Tibial nerve (tissue), 4 donors: ENCODE results near the gene SPTBN1. TPM values are rescaled to one million over a fixed set of nuclear protein-coding genes. Genes with fewer than 3 reads are reported as not detected.
"Not testable (repeated sequence)": the region's sequence is repeated elsewhere in the genome, so short reads cannot be mapped to it uniquely, and the experiment has no call there.

ENCODE experiments used
- DNase-seq, 2 donors: peaks; one replicate each; pipeline ENCODE4 v3.0.0-alpha.2; 2019; ENCODE audit warnings: low spot score in 2 of 2
- H3K27ac ChIP-seq, 4 donors: fragments of 200-600 bp; sonication (generic) in 3 of 4; one replicate each; pipeline ENCODE4 v1.5.1; 2017 to 2019; ENCODE audit warnings: mild to moderate bottlenecking in 1 of 4
- H3K27me3 ChIP-seq, 2 donors: fragments of 200-600 bp; sonication (generic) in 1 of 2; one replicate each; pipeline versions ENCODE4 v1.5.1 to v1.6.0; 2017 to 2019
- H3K36me3 ChIP-seq, 3 donors: fragments of 200-600 bp; sonication (generic); one replicate each; pipeline ENCODE4 v1.5.1; 2018 to 2019
- H3K4me1 ChIP-seq, 4 donors: fragments of 200-600 bp; sonication (generic) in 3 of 4; one replicate each; pipeline ENCODE4 v1.5.1; 2017 to 2019
- H3K4me3 ChIP-seq, 4 donors: fragments of 200-600 bp; sonication (generic) in 3 of 4; one replicate each; pipeline ENCODE4 v1.5.1; 2017 to 2019; ENCODE audit warnings: mild to moderate bottlenecking in 1 of 4, moderate library complexity in 1 of 4
- H3K9me3 ChIP-seq, 4 donors: fragments of 200-600 bp; sonication (generic) in 3 of 4; one replicate each; pipeline ENCODE4 v1.5.1; 2017 to 2019
- CTCF ChIP-seq, 5 experiments: fragments of 200-600 bp in 3 of 5; fragments of 450-650 bp in 2 of 5; sonication (generic) in 3 of 5; IDR thresholded peaks; one replicate each; pipeline ENCODE4 v1.5.1; 2016 to 2019; ENCODE audit warnings: antibody characterized with exemption in 5 of 5, mild to moderate bottlenecking in 3 of 5, moderate library complexity in 2 of 5
- EP300 ChIP-seq, 2 donors: sonication (generic); formaldehyde crosslinking; IDR thresholded peaks; one replicate each; pipeline ENCODE4 v1.6.1; 2017; ENCODE audit warnings: antibody characterized with exemption in 2 of 2, mild to moderate bottlenecking in 1 of 2
- POLR2A ChIP-seq, 2 donors: fragments of 450-650 bp; IDR thresholded peaks; one replicate each; pipeline ENCODE4 v1.6.1; 2017; ENCODE audit warnings: antibody characterized with exemption in 2 of 2, mild to moderate bottlenecking in 2 of 2, moderate library complexity in 2 of 2
- WGBS, 2 donors: methylation state at CpG; one replicate each; pipeline ENCODE4 v1.1.5; 2018; 5-methylcytosine and 5-hydroxymethylcytosine counted together
- total RNA-seq, 4 donors: library from RNA; depleted of rRNA; stranded (reverse); fragments of >200 nt; gene quantifications; one replicate each; pipeline ENCODE4 v1.1.0, GENCODE V29; 2016

Gene SPTBN1
- total RNA-seq, 4 donors from 2014 or later, result 670 to 967 (median 890) TPM

GRCh38 chr2:54512183-54512582 is 56.1 kb downstream of the SPTBN1 start:
- TF ChIP-seq CTCF (IDR thresholded peaks at IDR 0.05) (no peak), EP300 (IDR thresholded peaks at IDR 0.05) (no peak), POLR2A (IDR thresholded peaks at IDR 0.05) (no peak)
- Histone ChIP-seq H3K27ac (peak overlapping the region in 2 of 4 donors; percentile 16 to 19), H3K36me3 (no peaks in the 10 kb centered on the region), H3K9me3 (no peaks in the 10 kb centered on the region), H3K27me3 (no peaks in the 10 kb centered on the region), H3K4me1 (peaks cover 0 to 78% (median 28%) of the 10 kb centered on the region in 4 donors), H3K4me3 (no peak overlapping the region)
- DNase-seq, result no peak
- WGBS, 2 donors, result 71 to 78% methylated on average over 3 of the region's 3 CpGs

- H3K36me3 ChIP-seq, result no peaks in the 10 kb centered on the region
- DNase-seq, result no peak
- WGBS, 2 donors, result 72 to 77% methylated on average over 4 of the region's 4 CpGs
- peak overlapping the region in 2 of 4 donors; percentile 11 to 47 for H3K27ac ChIP-seq
- peaks cover 0 to 81% (median 28%) of the 10 kb centered on the region in 4 donors for H3K4me1 ChIP-seq
- TF ChIP-seq EP300 (IDR thresholded peaks at IDR 0.05) (no peak), CTCF (IDR thresholded peaks at IDR 0.05) (no peak), POLR2A (IDR thresholded peaks at IDR 0.05) (no peak)
- H3K4me3 ChIP-seq, result no peak overlapping the region
- no peaks in the 10 kb centered on the region for H3K9me3 ChIP-seq
- no peaks in the 10 kb centered on the region for H3K27me3 ChIP-seq
These were observed 56.7 kb downstream of the SPTBN1 start for GRCh38 chr2:54512663-54513362.

GRCh38 chr2:54513363-54513715 is 57.2 kb downstream of the SPTBN1 start:
- H3K27ac ChIP-seq, result peak overlapping the region in 1 of 4 donors; percentile 11
- H3K27me3 ChIP-seq, result no peaks in the 10 kb centered on the region
- no peak for DNase-seq
- H3K36me3 ChIP-seq, result no peaks in the 10 kb centered on the region
- TF ChIP-seq CTCF (IDR thresholded peaks at IDR 0.05) (no peak), EP300 (IDR thresholded peaks at IDR 0.05) (no peak), POLR2A (IDR thresholded peaks at IDR 0.05) (no peak)
- no peaks in the 10 kb centered on the region for H3K9me3 ChIP-seq
- no peak overlapping the region for H3K4me3 ChIP-seq
- H3K4me1 ChIP-seq, result peaks cover 0 to 81% (median 30%) of the 10 kb centered on the region in 4 donors

- peaks cover 0 to 83% (median 29%) of the 10 kb centered on the region in 4 donors for H3K4me1 ChIP-seq
- H3K27ac ChIP-seq, result peak overlapping the region in 1 of 4 donors; percentile 14
- H3K9me3 ChIP-seq, result no peaks in the 10 kb centered on the region
- H3K27me3 ChIP-seq, result no peaks in the 10 kb centered on the region
- no peak for TF ChIP-seq CTCF (IDR thresholded peaks at IDR 0.05)
- TF ChIP-seq POLR2A (IDR thresholded peaks at IDR 0.05), result no peak
- TF ChIP-seq EP300 (IDR thresholded peaks at IDR 0.05), result no peak
- no peaks in the 10 kb centered on the region for H3K36me3 ChIP-seq
- 55 to 75% methylated on average over 1 of the region's 1 CpG for WGBS, 2 donors
- no peak overlapping the region for H3K4me3 ChIP-seq
- no peak for DNase-seq
These were observed 58.9 kb downstream of the SPTBN1 start for GRCh38 chr2:54514822-54515569.

GRCh38 chr2:54516842-54517241 is 60.7 kb downstream of the SPTBN1 start:
- no peaks in the 10 kb centered on the region for H3K9me3 ChIP-seq
- TF ChIP-seq POLR2A (IDR thresholded peaks at IDR 0.05), result no peak
- no peak for TF ChIP-seq EP300 (IDR thresholded peaks at IDR 0.05)
- no peak for TF ChIP-seq CTCF (IDR thresholded peaks at IDR 0.05)
- H3K27ac ChIP-seq, result peak overlapping the region in 1 of 4 donors; percentile 18
- no peak for DNase-seq
- 72 to 84% methylated on average over 2 of the region's 2 CpGs for WGBS, 2 donors
- H3K4me1 ChIP-seq, result peaks cover 0 to 81% (median 17%) of the 10 kb centered on the region in 4 donors
- no peaks in the 10 kb centered on the region for H3K36me3 ChIP-seq
- no peak overlapping the region for H3K4me3 ChIP-seq
- no peaks in the 10 kb centered on the region for H3K27me3 ChIP-seq

GRCh38 chr2:54518016-54518415 is 61.9 kb downstream of the SPTBN1 start:
- H3K27ac ChIP-seq, H3K9me3 ChIP-seq, H3K36me3 ChIP-seq, H3K27me3 ChIP-seq, DNase-seq, H3K4me3 ChIP-seq: not testable (repeated sequence)
- H3K4me1 ChIP-seq, result peaks cover 0 to 79% (median 14%) of the 10 kb centered on the region in 4 donors
- 62 to 75% methylated on average over 7 of the region's 7 CpGs for WGBS, 2 donors
